NCI-H1092 (cell line): ENCODE measurements around the gene PHOX2B.
"Not testable (repeated sequence)": the region's sequence is repeated elsewhere in the genome, so short reads cannot be mapped to it uniquely, and the experiment has no call there.

Source experiments
- DNase-seq: peaks from one replicate; lab custom pipeline; 2025; lab: John Stamatoyannopoulos, UW

The PHOX2B gene

DNA sequence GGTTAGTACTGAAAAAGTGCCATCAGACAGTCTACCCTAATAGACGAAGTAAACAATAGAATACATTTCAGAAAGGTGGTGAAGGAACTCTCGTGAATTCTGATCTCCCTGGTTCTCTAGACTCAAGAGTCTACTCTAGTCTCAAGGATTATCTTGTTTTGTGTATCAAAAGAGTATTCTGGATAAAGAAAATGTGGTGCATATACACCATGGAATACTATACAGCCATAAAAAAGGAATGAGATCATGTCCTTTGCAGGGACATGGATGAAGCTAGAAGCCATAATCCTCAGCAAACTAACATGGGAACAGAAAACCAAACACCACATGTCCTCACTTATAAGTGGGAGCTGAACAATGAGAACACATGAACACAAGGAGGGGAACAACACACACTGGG, 36.9 kb downstream of the PHOX2B start:
- DNase-seq: not testable (repeated sequence)

- no peak for DNase-seq
Observed at GRCh38 chr4:41709844-41710481, 38.6 kb downstream of the PHOX2B start.

DNA sequence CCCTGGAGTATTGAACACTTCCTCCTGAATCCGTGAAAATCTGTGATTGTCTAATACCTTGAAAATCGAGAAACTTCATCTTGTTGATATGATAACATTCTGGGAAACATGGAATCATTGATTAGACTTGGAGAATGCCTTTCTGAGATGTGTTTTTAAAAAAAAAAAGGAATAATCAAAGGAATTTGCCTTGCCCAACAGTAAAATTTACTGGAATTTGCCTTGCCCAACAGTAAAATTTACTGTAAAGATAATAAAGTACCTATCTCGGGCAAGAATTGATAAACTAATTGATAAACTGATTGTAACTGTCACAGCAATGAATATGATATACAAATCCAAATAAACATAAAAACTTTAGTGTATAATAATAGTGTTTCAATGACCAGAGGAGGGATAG, 44.7 kb downstream of the PHOX2B start:
- no peak for DNase-seq

DNA sequence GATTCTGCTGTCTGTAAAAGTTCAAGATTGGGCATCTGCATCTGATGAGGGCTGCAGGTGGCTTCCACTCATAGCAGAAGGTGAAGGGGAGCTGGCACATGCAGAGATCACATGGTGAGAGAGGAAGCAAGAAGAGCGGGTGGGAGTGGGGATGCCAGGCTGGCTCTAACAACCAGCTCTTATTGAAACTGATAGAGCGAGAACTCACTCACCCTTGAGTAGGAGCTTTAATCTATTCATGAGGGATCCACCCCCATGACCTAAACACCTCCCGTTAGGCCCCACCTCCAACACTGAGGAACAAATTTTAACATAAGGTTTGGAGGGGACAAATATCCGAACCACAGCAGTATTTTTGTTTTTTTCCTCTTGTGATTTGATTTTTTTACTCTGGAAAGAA, 45.8 kb downstream of the PHOX2B start:
- no peak for DNase-seq

DNA sequence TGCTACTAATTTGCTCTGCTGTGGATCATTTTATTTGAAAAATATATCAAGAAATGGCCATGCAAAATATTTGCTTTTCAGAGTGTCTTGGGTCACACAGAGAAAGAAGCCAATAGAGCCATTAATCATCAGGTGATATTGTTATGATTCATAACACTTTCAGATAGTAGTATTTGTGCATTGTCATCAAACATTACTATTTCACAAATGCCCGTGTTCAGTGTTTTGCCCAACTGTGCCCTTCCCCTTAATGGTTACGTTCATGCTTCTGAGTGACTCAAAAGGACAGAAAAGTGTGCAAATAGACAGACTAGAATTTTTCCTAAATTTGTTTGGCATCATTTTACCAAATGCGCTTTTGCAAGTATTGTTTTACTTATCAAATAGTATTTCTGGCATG, 46.5 kb downstream of the PHOX2B start:
- no peak for DNase-seq

DNA sequence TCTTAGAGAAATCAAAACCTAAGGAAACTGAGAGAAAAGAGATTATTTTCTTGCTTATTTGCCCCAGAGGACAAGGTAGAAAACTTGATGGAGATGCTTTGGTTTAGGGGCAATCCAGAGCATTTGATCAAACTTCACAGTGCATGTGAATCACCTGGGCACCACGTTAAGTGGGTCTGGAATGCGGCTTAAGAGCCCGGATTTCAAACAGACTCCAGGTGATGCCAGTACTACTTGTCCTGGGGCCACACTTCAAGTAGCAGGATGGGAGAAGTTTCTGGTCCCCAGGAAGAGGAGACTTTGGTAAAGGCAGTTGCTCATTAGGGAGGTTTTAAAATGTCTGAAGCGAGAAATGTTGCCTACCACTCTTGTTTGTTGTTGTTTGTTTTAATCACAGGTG, 51.8 kb downstream of the PHOX2B start:
- DNase-seq: no peak

GRCh38 chr4:41696131-41696530, 52.4 kb downstream of the PHOX2B start:
- DNase-seq: no peak
